ENCODE results near the gene MOB2. TPM values are rescaled to one million over a fixed set of nuclear protein-coding genes. Genes with fewer than 3 reads are reported as not detected.
"Not testable (repeated sequence)": the region's sequence is repeated elsewhere in the genome, so short reads cannot be mapped to it uniquely, and the experiment has no call there.

MOB2 gene
- polyA plus RNA-seq, 1 donor = 27.2 TPM

- Histone ChIP-seq H3K4me3 (ENCODE audit: low read length) (no peak overlapping the region), H3K4me1 (ENCODE audit: control insufficient read depth, insufficient read depth, low read length) (peaks cover 6% of the 10 kb centered on the region), H3K9me3 (ENCODE audit: control insufficient read depth, low read depth, low read length) (no peaks in the 10 kb centered on the region), H3K27me3 (ENCODE audit: control insufficient read depth, insufficient read depth, low read length) (no peaks in the 10 kb centered on the region), H3K27ac (ENCODE audit: low read length) (no peak overlapping the region), H3K36me3 (ENCODE audit: control insufficient read depth, insufficient read depth, low read length) (no peaks in the 10 kb centered on the region)
- WGBS (ENCODE audit: insufficient coverage, low lambda C conversion rate) = no CpG with 5 or more reads among the region's 11 CpGs
- no peak for DNase-seq
Measured at GRCh38 chr11:1510928-1511327, 24.3 kb upstream of the MOB2 start.

GRCh38 chr11:1510351-1510750 lies 23.8 kb upstream of the MOB2 start:
- not testable (repeated sequence) for H3K4me3 ChIP-seq (ENCODE audit: low read length); DNase-seq; H3K9me3 ChIP-seq (ENCODE audit: control insufficient read depth, low read depth, low read length); H3K27ac ChIP-seq (ENCODE audit: low read length); H3K27me3 ChIP-seq (ENCODE audit: control insufficient read depth, insufficient read depth, low read length); H3K36me3 ChIP-seq (ENCODE audit: control insufficient read depth, insufficient read depth, low read length); H3K4me1 ChIP-seq (ENCODE audit: control insufficient read depth, insufficient read depth, low read length)
- 100% methylated on average over 1 of the region's 18 CpGs for WGBS (ENCODE audit: insufficient coverage, low lambda C conversion rate)

GRCh38 chr11:1509626-1510255 lies 23.2 kb upstream of the MOB2 start:
- no peaks in the 10 kb centered on the region for H3K9me3 ChIP-seq (ENCODE audit: control insufficient read depth, low read depth, low read length)
- H3K27ac ChIP-seq (ENCODE audit: low read length) = no peak overlapping the region
- H3K4me1 ChIP-seq (ENCODE audit: control insufficient read depth, insufficient read depth, low read length) = no peaks in the 10 kb centered on the region
- DNase-seq = no peak
- no peak overlapping the region for H3K4me3 ChIP-seq (ENCODE audit: low read length)
- H3K36me3 ChIP-seq (ENCODE audit: control insufficient read depth, insufficient read depth, low read length) = no peaks in the 10 kb centered on the region
- WGBS (ENCODE audit: insufficient coverage, low lambda C conversion rate) = 60% methylated on average over 2 of the region's 20 CpGs
- no peaks in the 10 kb centered on the region for H3K27me3 ChIP-seq (ENCODE audit: control insufficient read depth, insufficient read depth, low read length)

- Histone ChIP-seq H3K27me3 (ENCODE audit: control insufficient read depth, insufficient read depth, low read length) (no peaks in the 10 kb centered on the region), H3K27ac (ENCODE audit: low read length) (no peak overlapping the region), H3K9me3 (ENCODE audit: control insufficient read depth, low read depth, low read length) (no peaks in the 10 kb centered on the region), H3K4me3 (ENCODE audit: low read length) (no peak overlapping the region), H3K36me3 (ENCODE audit: control insufficient read depth, insufficient read depth, low read length) (no peaks in the 10 kb centered on the region), H3K4me1 (ENCODE audit: control insufficient read depth, insufficient read depth, low read length) (peaks cover under 1% of the 10 kb centered on the region)
- WGBS (ENCODE audit: insufficient coverage, low lambda C conversion rate) = no CpG with 5 or more reads among the region's 10 CpGs
- no peak for DNase-seq
Measured at GRCh38 chr11:1508986-1509385, 22.4 kb upstream of the MOB2 start.

GRCh38 chr11:1508491-1508891 lies 21.9 kb upstream of the MOB2 start:
- DNase-seq = no peak
- Histone ChIP-seq H3K4me1 (ENCODE audit: control insufficient read depth, insufficient read depth, low read length) (peaks cover 5% of the 10 kb centered on the region), H3K9me3 (ENCODE audit: control insufficient read depth, low read depth, low read length) (no peaks in the 10 kb centered on the region), H3K4me3 (ENCODE audit: low read length) (no peak overlapping the region), H3K27ac (ENCODE audit: low read length) (no peak overlapping the region), H3K36me3 (ENCODE audit: control insufficient read depth, insufficient read depth, low read length) (no peaks in the 10 kb centered on the region), H3K27me3 (ENCODE audit: control insufficient read depth, insufficient read depth, low read length) (no peaks in the 10 kb centered on the region)
- WGBS (ENCODE audit: insufficient coverage, low lambda C conversion rate) = no CpG with 5 or more reads among the region's 15 CpGs

GRCh38 chr11:1507381-1508140 lies 21.0 kb upstream of the MOB2 start:
- H3K4me1 ChIP-seq (ENCODE audit: control insufficient read depth, insufficient read depth, low read length) = peaks cover 8% of the 10 kb centered on the region
- WGBS (ENCODE audit: insufficient coverage, low lambda C conversion rate) = no CpG with 5 or more reads among the region's 21 CpGs
- no peak overlapping the region for H3K27ac ChIP-seq (ENCODE audit: low read length)

GRCh38 chr11:1506981-1507380 lies 20.4 kb upstream of the MOB2 start:
- peaks cover 8% of the 10 kb centered on the region for H3K4me1 ChIP-seq (ENCODE audit: control insufficient read depth, insufficient read depth, low read length)
- WGBS (ENCODE audit: insufficient coverage, low lambda C conversion rate) = no CpG with 5 or more reads among the region's 9 CpGs

More at GRCh38 chr11:1507381-1508140, 21.0 kb upstream of the MOB2 start:
- Histone ChIP-seq H3K4me3 (ENCODE audit: low read length) (no peak overlapping the region), H3K36me3 (ENCODE audit: control insufficient read depth, insufficient read depth, low read length) (no peaks in the 10 kb centered on the region), H3K9me3 (ENCODE audit: control insufficient read depth, low read depth, low read length) (no peaks in the 10 kb centered on the region), H3K27me3 (ENCODE audit: control insufficient read depth, insufficient read depth, low read length) (no peaks in the 10 kb centered on the region)
- DNase-seq = no peak

GRCh38 chr11:1505480-1505879 lies 18.9 kb upstream of the MOB2 start:
- Histone ChIP-seq H3K27ac (ENCODE audit: low read length) (no peak overlapping the region), H3K4me3 (ENCODE audit: low read length) (no peak overlapping the region), H3K9me3 (ENCODE audit: control insufficient read depth, low read depth, low read length) (no peaks in the 10 kb centered on the region), H3K27me3 (ENCODE audit: control insufficient read depth, insufficient read depth, low read length) (no peaks in the 10 kb centered on the region), H3K36me3 (ENCODE audit: control insufficient read depth, insufficient read depth, low read length) (no peaks in the 10 kb centered on the region), H3K4me1 (ENCODE audit: control insufficient read depth, insufficient read depth, low read length) (peaks cover 8% of the 10 kb centered on the region)
- DNase-seq = no peak
- WGBS (ENCODE audit: insufficient coverage, low lambda C conversion rate) = 67% methylated on average over 1 of the region's 11 CpGs

More at GRCh38 chr11:1506981-1507380, 20.4 kb upstream of the MOB2 start:
- no peak for DNase-seq
- H3K27ac ChIP-seq (ENCODE audit: low read length) = no peak overlapping the region
- H3K36me3 ChIP-seq (ENCODE audit: control insufficient read depth, insufficient read depth, low read length) = no peaks in the 10 kb centered on the region
- H3K27me3 ChIP-seq (ENCODE audit: control insufficient read depth, insufficient read depth, low read length) = no peaks in the 10 kb centered on the region
- no peaks in the 10 kb centered on the region for H3K9me3 ChIP-seq (ENCODE audit: control insufficient read depth, low read depth, low read length)
- no peak overlapping the region for H3K4me3 ChIP-seq (ENCODE audit: low read length)

GRCh38 chr11:1504581-1505290 lies 18.2 kb upstream of the MOB2 start:
- H3K27ac ChIP-seq (ENCODE audit: low read length) = no peak overlapping the region
- no peak for DNase-seq
- WGBS (ENCODE audit: insufficient coverage, low lambda C conversion rate) = no CpG with 5 or more reads among the region's 28 CpGs
- H3K9me3 ChIP-seq (ENCODE audit: control insufficient read depth, low read depth, low read length) = peaks cover 1% of the 10 kb centered on the region
- peaks cover 8% of the 10 kb centered on the region for H3K4me1 ChIP-seq (ENCODE audit: control insufficient read depth, insufficient read depth, low read length)
- H3K36me3 ChIP-seq (ENCODE audit: control insufficient read depth, insufficient read depth, low read length) = peaks cover 3% of the 10 kb centered on the region
- no peak overlapping the region for H3K4me3 ChIP-seq (ENCODE audit: low read length)
- H3K27me3 ChIP-seq (ENCODE audit: control insufficient read depth, insufficient read depth, low read length) = no peaks in the 10 kb centered on the region

GRCh38 chr11:1504138-1504537 lies 17.6 kb upstream of the MOB2 start:
- WGBS (ENCODE audit: insufficient coverage, low lambda C conversion rate) = no CpG with 5 or more reads among the region's 9 CpGs
- H3K27me3 ChIP-seq (ENCODE audit: control insufficient read depth, insufficient read depth, low read length) = no peaks in the 10 kb centered on the region
- peaks cover 5% of the 10 kb centered on the region for H3K36me3 ChIP-seq (ENCODE audit: control insufficient read depth, insufficient read depth, low read length)
- H3K9me3 ChIP-seq (ENCODE audit: control insufficient read depth, low read depth, low read length) = peaks cover 7% of the 10 kb centered on the region
- H3K4me3 ChIP-seq (ENCODE audit: low read length) = no peak overlapping the region
- H3K27ac ChIP-seq (ENCODE audit: low read length) = no peak overlapping the region
- H3K4me1 ChIP-seq (ENCODE audit: control insufficient read depth, insufficient read depth, low read length) = peaks cover 8% of the 10 kb centered on the region
- DNase-seq = no peak
